SK-N-MC (cell line): Measurements from ENCODE around the gene GANC.

Experiments used
- EZH2 ChIP-seq: fragments of 200-600 bp; sonication (generic); IDR thresholded peaks from one replicate; pipeline ENCODE4 v1.6.1; 2017; ENCODE audit warnings: antibody characterized with exemption
- FOXP2 ChIP-seq: optimal IDR thresholded peaks from 2 replicates; pipeline ENCODE3; 2011; ENCODE audit warnings: mild to moderate bottlenecking, moderate library complexity; ENCODE audit not compliant: insufficient read depth; ENCODE audit errors: extremely low read length, control extremely low read depth
- POLR2AphosphoS5 ChIP-seq: IDR thresholded peaks from 2 replicates; pipeline ENCODE4 v1.6.1; 2012; ENCODE audit warnings: mild to moderate bottlenecking, low read depth, low read length, borderline replicate concordance

- TF ChIP-seq POLR2AphosphoS5 (no peak), EZH2 (no peak), FOXP2 (no peak)
Measured at GRCh38 chr15:42331235-42331634, 58.2 kb downstream of the GANC start.
